Upper lobe of left lung (tissue), 6 donors: ENCODE measurements around the gene INPP5D. TPM values are rescaled to one million over a fixed set of nuclear protein-coding genes. Genes with fewer than 3 reads are reported as not detected.
A peak's percentile ranks its signal among the peaks of the same experiment; 100 is the strongest.

Experiments
- ATAC-seq, 2 donors: fragments of 200-7000 bp; cut with Tn5 transposase; one replicate each; pipeline ENCODE4 v1.9.1; 2022; ENCODE audit warnings: mild to moderate bottlenecking in 2 of 2, moderate library complexity in 2 of 2; ENCODE audit not compliant: low FRiP score in 2 of 2
- DNase-seq, 2 donors: peaks; one replicate each; pipeline ENCODE4 v3.0.0-alpha.2; 2019 to 2020
- H3K27ac ChIP-seq, 4 donors: fragments of 200-600 bp; sonication (generic); one replicate each; pipeline ENCODE4 v1.5.1; 2016 to 2019
- H3K27me3 ChIP-seq, 4 donors: fragments of 200-600 bp; sonication (generic); one replicate each; pipeline ENCODE4 v1.5.1; 2017 to 2019
- H3K36me3 ChIP-seq, 4 donors: fragments of 200-600 bp; sonication (generic); one replicate each; pipeline ENCODE4 v1.5.1; 2016 to 2019
- H3K4me1 ChIP-seq, 4 donors: fragments of 200-600 bp; sonication (generic); one replicate each; pipeline ENCODE4 v1.5.1; 2018 to 2019
- H3K4me3 ChIP-seq, 4 donors: fragments of 200-600 bp; sonication (generic); one replicate each; pipeline ENCODE4 v1.5.1; 2017 to 2019; ENCODE audit warnings: mild to moderate bottlenecking in 2 of 4, moderate library complexity in 1 of 4
- H3K9me3 ChIP-seq, 4 donors: fragments of 200-600 bp; sonication (generic); one replicate each; pipeline ENCODE4 v1.5.1; 2018 to 2019
- CTCF ChIP-seq, 6 experiments: fragments of 450-650 bp in 4 of 6; fragments of 200-600 bp in 2 of 6; sonication (generic) in 2 of 6; IDR thresholded peaks; one replicate each; pipeline ENCODE4 v1.5.1; 2016 to 2019; ENCODE audit warnings: antibody characterized with exemption in 6 of 6
- EP300 ChIP-seq, 4 donors: sonication (generic); formaldehyde crosslinking; IDR thresholded peaks; one replicate each; pipeline ENCODE4 v1.5.1; 2017; ENCODE audit warnings: antibody characterized with exemption in 4 of 4, control low read depth in 2 of 4
- POLR2A ChIP-seq, 4 donors: fragments of 450-650 bp; IDR thresholded peaks; one replicate each; pipeline ENCODE4 v1.5.1; 2016 to 2017; ENCODE audit warnings: antibody characterized with exemption in 4 of 4, mild to moderate bottlenecking in 2 of 4
- POLR2AphosphoS5 ChIP-seq, 2 donors: sonication (generic); formaldehyde crosslinking; IDR thresholded peaks; one replicate each; pipeline ENCODE4 v1.5.1; 2017; ENCODE audit warnings: antibody characterized with exemption in 2 of 2
- WGBS, 2 donors: methylation state at CpG; one replicate each; pipeline ENCODE4 v1.1.5; 2017 to 2018; 5-methylcytosine and 5-hydroxymethylcytosine counted together
- small RNA-seq, 4 donors: library from RNA; depleted of rRNA; stranded (forward); fragments of <200 nt; gene quantifications; one replicate each; pipeline ENCODE3, GENCODE V24; 2016
- total RNA-seq, 6 donors: library from RNA; depleted of rRNA in 4 of 6; stranded (reverse); fragments of >200 nt in 4 of 6; gene quantifications; one replicate each; pipeline versions ENCODE4 v1.1.0 to v1.2.1, GENCODE V29; 2016 to 2021
- donor health status: DM: no; HTN: no; CAD: no; lungs with moderate emphysema.
- donor health status: DM: no; HTN: yes; CAD: no; lungs with severe emphysema.

Gene INPP5D
- total RNA-seq, 6 donors from 2014 or later, result 17.6 to 243 (median 31.7) TPM

- H3K9me3 ChIP-seq, result no peaks in the 10 kb centered on the region
- peak overlapping the region; percentile 88 to 94 (median 90) for H3K27ac ChIP-seq
- WGBS, 2 donors, result 1 to 2% methylated on average over 18 of the region's 18 CpGs
- peaks cover 0 to 17% (median 12%) of the 10 kb centered on the region in 4 donors for H3K36me3 ChIP-seq
- peak overlapping the region; percentile 96 to 99 (median 96) for H3K4me3 ChIP-seq
- TF ChIP-seq POLR2A (IDR thresholded peaks at IDR 0.05) (no peak), POLR2AphosphoS5 (IDR thresholded peaks at IDR 0.05) (no peak), CTCF (IDR thresholded peaks at IDR 0.05) (no peak), EP300 (IDR thresholded peaks at IDR 0.05) (no peak)
- no peak for ATAC-seq
- peaks cover 11 to 40% (median 16%) of the 10 kb centered on the region in 4 donors for H3K4me1 ChIP-seq
- no peak for DNase-seq
- H3K27me3 ChIP-seq, result no peaks in the 10 kb centered on the region
Measured at GRCh38 chr2:233252227-233252626, 192.1 kb downstream of the INPP5D start.

GRCh38 chr2:233255151-233255550 lies 195.0 kb downstream of the INPP5D start:
- no peak for DNase-seq
- 87 to 93% methylated on average over 11 of the region's 11 CpGs for WGBS, 2 donors
- peaks cover 4 to 45% (median 26%) of the 10 kb centered on the region in 4 donors for H3K36me3 ChIP-seq
- H3K27me3 ChIP-seq, result no peaks in the 10 kb centered on the region
- H3K27ac ChIP-seq, result no peak overlapping the region
- H3K4me1 ChIP-seq, result peaks cover 11 to 40% (median 16%) of the 10 kb centered on the region in 4 donors
- H3K4me3 ChIP-seq, result no peak overlapping the region
- TF ChIP-seq EP300 (IDR thresholded peaks at IDR 0.05) (no peak), POLR2AphosphoS5 (IDR thresholded peaks at IDR 0.05) (no peak), CTCF (IDR thresholded peaks at IDR 0.05) (no peak), POLR2A (IDR thresholded peaks at IDR 0.05) (no peak)
- no peak for ATAC-seq
- no peaks in the 10 kb centered on the region for H3K9me3 ChIP-seq

- H3K4me1 ChIP-seq, result peaks cover 11 to 38% (median 16%) of the 10 kb centered on the region in 4 donors
- H3K36me3 ChIP-seq, result peaks cover 10 to 54% (median 34%) of the 10 kb centered on the region in 4 donors
- no peaks in the 10 kb centered on the region for H3K27me3 ChIP-seq
- no peaks in the 10 kb centered on the region for H3K9me3 ChIP-seq
- no peak overlapping the region for H3K4me3 ChIP-seq
- 90 to 97% methylated on average over 4 of the region's 4 CpGs for WGBS, 2 donors
- no peak for ATAC-seq
- H3K27ac ChIP-seq, result no peak overlapping the region
- no peak for DNase-seq
- no peak for TF ChIP-seq EP300 (IDR thresholded peaks at IDR 0.05)
- no peak for TF ChIP-seq POLR2AphosphoS5 (IDR thresholded peaks at IDR 0.05)
- TF ChIP-seq CTCF (IDR thresholded peaks at IDR 0.05), result no peak
- no peak for TF ChIP-seq POLR2A (IDR thresholded peaks at IDR 0.05)
Measured at GRCh38 chr2:233256048-233256447, 195.9 kb downstream of the INPP5D start.

Small RNA genes lying within 50 kb of the gene (small RNA-seq; reads per million reads assigned to genes)
- gene RN7SL32P, result 0 reads per million in 4 donors

Other genes starting within 250 kb of the INPP5D start
- 1 to 10 TPM in 3 of 6 donors, under 1 TPM in 3; 0.20 to 2.1 (median 1.0) TPM for gene SNORC, start 190.1 kb upstream of the INPP5D start, total RNA-seq
- 1 to 10 TPM in 2 of 6 donors, under 1 TPM in 3, not detected in 1; 0.29 to 6.3 (median 0.98) TPM for gene NGEF, start 47.1 kb upstream of the INPP5D start, total RNA-seq
- not detected for gene NEU2, start 27.7 kb upstream of the INPP5D start, total RNA-seq
- gene ATG16L1, start 191.3 kb downstream of the INPP5D start, total RNA-seq, result 10 to 100 TPM; 22.8 to 33.3 (median 26.4) TPM
- under 1 TPM in 1 of 6 donors, not detected in 5; 0.17 TPM for gene SAG, start 247.5 kb downstream of the INPP5D start, total RNA-seq